Neuronal stem cell (in vitro differentiated cells): ENCODE results near the gene ACKR3.
A peak's percentile ranks its signal among the peaks of the same experiment; 100 is the strongest.

Source experiments
- DNase-seq: peaks from one replicate; pipeline ENCODE4 v3.0.0-alpha.2; 2013; ENCODE audit warnings: low spot score
- H2AFZ ChIP-seq: one replicate; pipeline ENCODE4 v1.6.1; 2013; ENCODE audit warnings: mild to moderate bottlenecking, low read length, inconsistent platforms
- H2AK5ac ChIP-seq: 2 replicates; pipeline ENCODE4 v1.6.1; 2013; ENCODE audit warnings: low read depth, mild to moderate bottlenecking, inconsistent platforms, low read length, moderate library complexity, mixed read lengths
- H2BK120ac ChIP-seq: 2 replicates; pipeline ENCODE4 v1.6.1; 2013; ENCODE audit warnings: low read depth, mild to moderate bottlenecking, inconsistent platforms, low read length, moderate library complexity, mixed read lengths
- H2BK12ac ChIP-seq: one replicate; pipeline ENCODE4 v1.6.1; 2013; ENCODE audit warnings: low read length, inconsistent platforms
- H2BK15ac ChIP-seq: 2 replicates; pipeline ENCODE4 v1.6.1; 2013; ENCODE audit warnings: mild to moderate bottlenecking, low read length, inconsistent platforms, mixed read lengths
- H2BK5ac ChIP-seq: one replicate; pipeline ENCODE4 v1.6.1; 2013; ENCODE audit warnings: inconsistent platforms, mild to moderate bottlenecking, low read length, moderate library complexity
- H3K14ac ChIP-seq: one replicate; pipeline ENCODE4 v1.6.1; 2013; ENCODE audit warnings: low read length, inconsistent platforms
- H3K18ac ChIP-seq: 2 replicates; pipeline ENCODE4 v1.6.1; 2013; ENCODE audit warnings: low read length, inconsistent platforms
- H3K23ac ChIP-seq: 2 replicates; pipeline ENCODE4 v1.6.1; 2013; ENCODE audit warnings: low read depth, mild to moderate bottlenecking, mixed read lengths, low read length, inconsistent platforms; ENCODE audit not compliant: poor library complexity
- H3K27ac ChIP-seq: replicated peaks from 3 replicates; pipeline ENCODE4 v1.5.1; 2013; ENCODE audit warnings: low read length, inconsistent platforms
- H3K27me3 ChIP-seq, 3 experiments: 2 replicates each; pipeline ENCODE4 v1.6.1; 2013; ENCODE audit warnings: low read length in 3 of 3, mild to moderate bottlenecking in 2 of 3, inconsistent platforms in 1 of 3, low read depth in 1 of 3, mixed read lengths in 1 of 3, moderate library complexity in 1 of 3; ENCODE audit not compliant: control insufficient read depth in 3 of 3, insufficient read depth in 3 of 3
- H3K36me3 ChIP-seq, 2 donors: replicated peaks in 1 of 2; 2 replicates each; pipeline ENCODE4 v1.6.1; 2013; ENCODE audit warnings: low read length in 2 of 2; ENCODE audit not compliant: control insufficient read depth in 2 of 2, insufficient read depth in 2 of 2
- H3K4ac ChIP-seq: 2 replicates; pipeline ENCODE4 v1.6.1; 2013; ENCODE audit warnings: inconsistent platforms, mild to moderate bottlenecking, low read length, moderate library complexity
- H3K4me1 ChIP-seq, 2 donors: 1 replicate in 1 of 2; 2 replicates in 1 of 2; pipeline ENCODE4 v1.6.1; 2013; ENCODE audit warnings: low read length in 2 of 2, low read depth in 1 of 2; ENCODE audit not compliant: control insufficient read depth in 2 of 2, insufficient read depth in 1 of 2
- H3K4me2 ChIP-seq: one replicate; pipeline ENCODE4 v1.6.1; 2013; ENCODE audit warnings: mild to moderate bottlenecking, low read length, inconsistent platforms; ENCODE audit not compliant: insufficient read depth, poor library complexity, severe bottlenecking
- H3K4me3 ChIP-seq, 2 donors: 2 replicates each; pipeline ENCODE4 v1.5.1; 2013; ENCODE audit warnings: low read length in 2 of 2, mild to moderate bottlenecking in 2 of 2, inconsistent platforms in 1 of 2, moderate library complexity in 1 of 2
- H3K79me1 ChIP-seq: one replicate; pipeline ENCODE4 v1.6.1; 2013; ENCODE audit warnings: low read depth, mild to moderate bottlenecking, inconsistent platforms, low read length, moderate library complexity
- H3K9ac ChIP-seq: one replicate; pipeline ENCODE4 v1.6.1; 2013; ENCODE audit warnings: mild to moderate bottlenecking, low read depth, low read length, inconsistent platforms; ENCODE audit not compliant: poor library complexity
- H3K9me3 ChIP-seq, 2 donors: replicated peaks in 1 of 2; 2 replicates each; pipeline versions ENCODE3 to v1.6.1; 2013; ENCODE audit warnings: low read length in 2 of 2, mild to moderate bottlenecking in 2 of 2, inconsistent platforms in 1 of 2, low read depth in 1 of 2, mixed read lengths in 1 of 2, moderate library complexity in 1 of 2; ENCODE audit not compliant: control insufficient read depth in 2 of 2, insufficient read depth in 1 of 2
- H4K8ac ChIP-seq: one replicate; pipeline ENCODE4 v1.6.1; 2013; ENCODE audit warnings: low read depth, mild to moderate bottlenecking, inconsistent platforms, low read length, moderate library complexity
- H4K91ac ChIP-seq: one replicate; pipeline ENCODE4 v1.6.1; 2013; ENCODE audit warnings: low read length, low read depth, mild to moderate bottlenecking, inconsistent platforms; ENCODE audit not compliant: poor library complexity
- WGBS, 2 donors: extraction: QIAGEN DNeasy Blood & Tissue Kit; methylation state at CpG; one replicate each; pipeline ENCODE4 v1.1.7; 2013; ENCODE audit warnings: missing lambda C conversion rate in 2 of 2, mixed read lengths in 1 of 2; ENCODE audit not compliant: insufficient read length in 2 of 2, insufficient replicate concordance in 1 of 2; ENCODE audit errors: extremely low coverage in 2 of 2; 5-methylcytosine and 5-hydroxymethylcytosine counted together

ACKR3 gene

GRCh38 chr2:236593531-236593930, 23.9 kb downstream of the ACKR3 start:
- H2AFZ ChIP-seq, result no peak overlapping the region
- H3K4me1 ChIP-seq, result peaks cover 0 to 1% of the 10 kb centered on the region in 2 donors
- H3K79me1 ChIP-seq, result no peaks in the 10 kb centered on the region
- peak overlapping the region; percentile 10 for H3K14ac ChIP-seq
- no peak overlapping the region for H4K8ac ChIP-seq
- no peak overlapping the region for H2BK12ac ChIP-seq
- no peak overlapping the region for H3K18ac ChIP-seq
- H3K4ac ChIP-seq, result no peak overlapping the region
- no peak overlapping the region for H2BK15ac ChIP-seq
- H3K27ac ChIP-seq, result no peak overlapping the region
- no peak overlapping the region for H2AK5ac ChIP-seq
- H3K4me3 ChIP-seq, result peak overlapping the region in 1 of 2 donors; percentile 51
- WGBS, 2 donors, result 100% methylated on average over 1 of the region's 2 CpGs; no CpG with 5 or more reads in 1 of the 2 donors
- no peak for DNase-seq
- no peak overlapping the region for H3K9ac ChIP-seq
- H4K91ac ChIP-seq, result no peak overlapping the region
- H3K36me3 ChIP-seq, result no peaks in the 10 kb centered on the region
- peaks cover 7 to 10% of the 10 kb centered on the region in 2 donors for H3K9me3 ChIP-seq
- H2BK5ac ChIP-seq, result no peak overlapping the region
- H3K4me2 ChIP-seq, result no peak overlapping the region
- H3K23ac ChIP-seq, result no peak overlapping the region
- H2BK120ac ChIP-seq, result no peak overlapping the region
- H3K27me3 ChIP-seq, result peaks cover 0 to 2% (median 0%) of the 10 kb centered on the region in 3 experiments

- Histone ChIP-seq H3K27ac (no peak overlapping the region), H3K9ac (peak overlapping the region; percentile 1), H2BK12ac (no peak overlapping the region), H3K14ac (no peak overlapping the region), H3K18ac (no peak overlapping the region), H2AK5ac (peak overlapping the region; percentile 48), H3K4me1 (no peaks in the 10 kb centered on the region), H2BK120ac (no peak overlapping the region), H2BK5ac (no peak overlapping the region), H3K4me3 (peak overlapping the region in 1 of 2 donors; percentile 51), H4K91ac (no peak overlapping the region), H3K4ac (no peak overlapping the region), H3K4me2 (no peak overlapping the region), H3K79me1 (no peaks in the 10 kb centered on the region), H4K8ac (no peak overlapping the region), H3K23ac (peak overlapping the region; percentile 28), H2AFZ (no peak overlapping the region), H3K36me3 (no peaks in the 10 kb centered on the region), H3K27me3 (peaks cover 0 to 2% (median 0%) of the 10 kb centered on the region in 3 experiments), H2BK15ac (no peak overlapping the region), H3K9me3 (peaks cover 7% of the 10 kb centered on the region in 2 donors)
- no peak for DNase-seq
Measured at GRCh38 chr2:236593956-236594355, 24.3 kb downstream of the ACKR3 start.

GRCh38 chr2:236597629-236598028, 28.0 kb downstream of the ACKR3 start:
- Histone ChIP-seq H2AK5ac (no peak overlapping the region), H4K8ac (no peak overlapping the region), H2BK5ac (no peak overlapping the region), H2BK15ac (no peak overlapping the region), H3K14ac (no peak overlapping the region), H3K18ac (no peak overlapping the region), H3K27me3 (peaks cover 0 to 2% (median 0%) of the 10 kb centered on the region in 3 experiments), H3K23ac (no peak overlapping the region), H2AFZ (no peak overlapping the region), H3K9ac (no peak overlapping the region), H3K4me3 (no peak overlapping the region), H2BK12ac (no peak overlapping the region), H3K36me3 (no peaks in the 10 kb centered on the region), H3K4me2 (no peak overlapping the region), H2BK120ac (no peak overlapping the region), H3K27ac (no peak overlapping the region), H3K4me1 (peaks cover 0 to 3% of the 10 kb centered on the region in 2 donors), H3K79me1 (no peaks in the 10 kb centered on the region), H3K9me3 (peaks cover 0 to 7% of the 10 kb centered on the region in 2 donors), H3K4ac (no peak overlapping the region), H4K91ac (no peak overlapping the region)
- DNase-seq, result no peak
- no CpG with 5 or more reads among the region's 4 CpGs for whole genome bisulfite sequencing, 2 donors

GRCh38 chr2:236599059-236599458, 29.4 kb downstream of the ACKR3 start:
- H3K4me3 ChIP-seq, result no peak overlapping the region
- H2BK15ac ChIP-seq, result no peak overlapping the region
- H2BK12ac ChIP-seq, result no peak overlapping the region
- H3K27ac ChIP-seq, result no peak overlapping the region
- H3K36me3 ChIP-seq, result no peaks in the 10 kb centered on the region
- no peak overlapping the region for H3K9ac ChIP-seq
- no peaks in the 10 kb centered on the region for H3K79me1 ChIP-seq
- no peak overlapping the region for H3K18ac ChIP-seq
- no peak overlapping the region for H3K23ac ChIP-seq
- no peak overlapping the region for H2BK120ac ChIP-seq
- H4K91ac ChIP-seq, result no peak overlapping the region
- no peak overlapping the region for H2AFZ ChIP-seq
- H2AK5ac ChIP-seq, result peak overlapping the region; percentile 11
- no peak overlapping the region for H3K14ac ChIP-seq
- H3K4ac ChIP-seq, result no peak overlapping the region
- no peak for DNase-seq
- H4K8ac ChIP-seq, result no peak overlapping the region
- H3K4me1 ChIP-seq, result peaks cover 2 to 3% of the 10 kb centered on the region in 2 donors
- WGBS, 2 donors, result no CpG with 5 or more reads among the region's 5 CpGs
- no peak overlapping the region for H3K4me2 ChIP-seq
- H2BK5ac ChIP-seq, result no peak overlapping the region
- H3K9me3 ChIP-seq, result peaks cover 2 to 3% of the 10 kb centered on the region in 2 donors
- H3K27me3 ChIP-seq, result no peaks in the 10 kb centered on the region
